Activated CD4-positive, alpha-beta T cell treated with anti-CD3 and anti-CD28 coated beads for 36 hours (primary cell): ENCODE measurements around the gene CDC42BPG. TPM values are rescaled to one million over a fixed set of nuclear protein-coding genes. Genes with fewer than 3 reads are reported as not detected.

Experiments used
- ATAC-seq: fragments of 200-7000 bp; cut with Tn5 transposase; one replicate; pipeline ENCODE4 v1.10.0; 2021; ENCODE audit warnings: mild to moderate bottlenecking, moderate library complexity
- CTCF ChIA-PET: fragments of 350-600 bp; sonication (Branson Sonifier 250); formaldehyde crosslinking; loops from one replicate; lab custom pipeline; 2021; ENCODE audit warnings: antibody characterized with exemption; lab: Charles Lee
- POLR2A ChIA-PET: fragments of 350-600 bp; sonication (Branson Sonifier 250); formaldehyde crosslinking; loops from one replicate; lab custom pipeline; 2021; ENCODE audit warnings: antibody characterized with exemption, inconsistent platforms; lab: Charles Lee
- DNase-seq: peaks from one replicate; pipeline ENCODE4 v3.0.0-alpha.2; 2020
- H3K27ac Mint-ChIP-seq: one replicate; pipeline ENCODE4 v1.8.0; 2021; ENCODE audit warnings: mixed read lengths
- H3K27me3 Mint-ChIP-seq: one replicate; pipeline ENCODE4 v1.8.0; 2021; ENCODE audit warnings: mixed read lengths
- H3K36me3 Mint-ChIP-seq: one replicate; pipeline ENCODE4 v1.8.0; 2021; ENCODE audit warnings: low read depth, mixed read lengths
- H3K4me1 Mint-ChIP-seq: one replicate; pipeline ENCODE4 v1.8.0; 2021; ENCODE audit warnings: mixed read lengths
- H3K4me3 Mint-ChIP-seq: one replicate; pipeline ENCODE4 v1.8.0; 2021; ENCODE audit warnings: mild to moderate bottlenecking, moderate library complexity, mixed read lengths
- H3K9me3 Mint-ChIP-seq: one replicate; pipeline ENCODE4 v1.8.0; 2021; ENCODE audit warnings: low read depth, mixed read lengths
- intact Hi-C, 2 experiments: fragments of 100-400 bp; cut with DNase I in 1 of 2; cut with micrococcal nuclease in 1 of 2; formaldehyde crosslinking; loops; one replicate each; pipeline versions ENCODE4 v1.14.2 to v1.15.1; 2022 to 2024; cut with DNase I, micrococcal nuclease
- total RNA-seq, 2 experiments: library from RNA; stranded (reverse); gene quantifications; one replicate each; pipeline ENCODE4 v1.2.3, GENCODE V29; 2021

Gene CDC42BPG
- total RNA-seq, 2 experiments from 2014 or later: 0.28 to 0.39 TPM

- peaks cover 18% of the 10 kb centered on the region for H3K4me1 Mint-ChIP-seq
- H3K9me3 Mint-ChIP-seq: no peaks in the 10 kb centered on the region
- ChIA-PET POLR2A (no interaction called here), CTCF (no interaction called here)
- no peak overlapping the region for H3K4me3 Mint-ChIP-seq
- H3K27me3 Mint-ChIP-seq: no peaks in the 10 kb centered on the region
- no peak for ATAC-seq
- peaks cover 21% of the 10 kb centered on the region for H3K36me3 Mint-ChIP-seq
- intact Hi-C loops: no loop called here
- no peak overlapping the region for H3K27ac Mint-ChIP-seq
- DNase-seq: no peak
Measured at GRCh38 chr11:64796047-64796756, 48.3 kb downstream of the CDC42BPG start.

GRCh38 chr11:64794526-64794925 lies 49.9 kb downstream of the CDC42BPG start:
- Mint-ChIP-seq H3K27ac (no peak overlapping the region), H3K27me3 (no peaks in the 10 kb centered on the region), H3K36me3 (peaks cover 15% of the 10 kb centered on the region), H3K9me3 (no peaks in the 10 kb centered on the region), H3K4me1 (peaks cover 14% of the 10 kb centered on the region), H3K4me3 (no peak overlapping the region)
- ChIA-PET CTCF (interaction anchor here (0.7 to 1.3 kb wide), 3 partner anchors 12 to 50 kb away, joined by 3 to 4 read pairs (median 3); partner anchors contain the start of gene CDC42BPG), POLR2A (interaction anchor here (0.6 to 0.8 kb wide), 3 partner anchors 16 to 807 kb away, joined by 3 to 4 read pairs (median 3); no protein-coding TSS in a partner anchor)
- no peak for ATAC-seq
- intact Hi-C loops: no loop called here
- DNase-seq: no peak

GRCh38 chr11:64793271-64794160 lies 50.9 kb downstream of the CDC42BPG start:
- CTCF ChIA-PET: interaction anchor here (0.7 to 1.3 kb wide), 3 partner anchors 11 to 51 kb away, joined by 3 to 4 read pairs (median 3); partner anchors contain the start of gene CDC42BPG
- H3K27me3 Mint-ChIP-seq: no peaks in the 10 kb centered on the region
- peaks cover 10% of the 10 kb centered on the region for H3K4me1 Mint-ChIP-seq
- H3K27ac Mint-ChIP-seq: no peak overlapping the region
- ATAC-seq: no peak
- intact Hi-C loops: no loop called here
- POLR2A ChIA-PET: no interaction called here
- no peaks in the 10 kb centered on the region for H3K9me3 Mint-ChIP-seq
- no peak overlapping the region for H3K4me3 Mint-ChIP-seq
- DNase-seq: no peak
- peaks cover 11% of the 10 kb centered on the region for H3K36me3 Mint-ChIP-seq

GRCh38 chr11:64792482-64792881 lies 52.0 kb downstream of the CDC42BPG start:
- Mint-ChIP-seq H3K9me3 (no peaks in the 10 kb centered on the region), H3K27ac (no peak overlapping the region), H3K4me3 (no peak overlapping the region), H3K27me3 (no peaks in the 10 kb centered on the region), H3K4me1 (peaks cover 13% of the 10 kb centered on the region), H3K36me3 (peaks cover 14% of the 10 kb centered on the region)
- intact Hi-C loops: no loop called here
- ChIA-PET POLR2A (no interaction called here), CTCF (no interaction called here)
- DNase-seq (no peak), ATAC-seq (no peak)

GRCh38 chr11:64791781-64792291 lies 52.6 kb downstream of the CDC42BPG start:
- no peaks in the 10 kb centered on the region for H3K27me3 Mint-ChIP-seq
- DNase-seq (no peak), ATAC-seq (no peak)
- peaks cover 15% of the 10 kb centered on the region for H3K36me3 Mint-ChIP-seq
- H3K4me3 Mint-ChIP-seq: no peak overlapping the region
- intact Hi-C loops: no loop called here
- ChIA-PET CTCF (interaction anchor here (0.7 kb wide), 1 partner anchor 310 kb away, joined by 3 read pairs; no protein-coding TSS in a partner anchor), POLR2A (interaction anchor here (1.1 kb wide), 1 partner anchor 13 kb away, joined by 3 read pairs; the partner anchor contains the start of gene SF1)
- H3K27ac Mint-ChIP-seq: no peak overlapping the region
- peaks cover 14% of the 10 kb centered on the region for H3K4me1 Mint-ChIP-seq
- no peaks in the 10 kb centered on the region for H3K9me3 Mint-ChIP-seq

- POLR2A ChIA-PET: interaction anchor here (1.1 kb wide), 1 partner anchor 12 kb away, joined by 3 read pairs; the partner anchor contains the start of gene SF1
- H3K4me1 Mint-ChIP-seq: peaks cover 14% of the 10 kb centered on the region
- no peak for DNase-seq
- ATAC-seq: no peak
- peaks cover 8% of the 10 kb centered on the region for H3K36me3 Mint-ChIP-seq
- H3K4me3 Mint-ChIP-seq: no peak overlapping the region
- H3K27me3 Mint-ChIP-seq: no peaks in the 10 kb centered on the region
- CTCF ChIA-PET: no interaction called here
- H3K27ac Mint-ChIP-seq: no peak overlapping the region
- H3K9me3 Mint-ChIP-seq: no peaks in the 10 kb centered on the region
- intact Hi-C loops: no loop called here
Measured at GRCh38 chr11:64790205-64791095, 54.0 kb downstream of the CDC42BPG start.

GRCh38 chr11:64789331-64790204 lies 54.9 kb downstream of the CDC42BPG start:
- Mint-ChIP-seq H3K36me3 (peaks cover 8% of the 10 kb centered on the region), H3K9me3 (no peaks in the 10 kb centered on the region), H3K27ac (no peak overlapping the region), H3K27me3 (no peaks in the 10 kb centered on the region), H3K4me3 (no peak overlapping the region), H3K4me1 (peaks cover 16% of the 10 kb centered on the region)
- DNase-seq (no peak), ATAC-seq (no peak)
- ChIA-PET CTCF (no interaction called here), POLR2A (no interaction called here)
- intact Hi-C loops: no loop called here

GRCh38 chr11:64788321-64789215 lies 55.9 kb downstream of the CDC42BPG start:
- Mint-ChIP-seq H3K4me3 (no peak overlapping the region), H3K27ac (no peak overlapping the region), H3K9me3 (no peaks in the 10 kb centered on the region), H3K4me1 (peaks cover 10% of the 10 kb centered on the region), H3K27me3 (no peaks in the 10 kb centered on the region), H3K36me3 (peaks cover 8% of the 10 kb centered on the region)
- intact Hi-C loops: no loop called here
- no peak for ATAC-seq
- POLR2A ChIA-PET: no interaction called here
- CTCF ChIA-PET: interaction anchor here (0.5 to 1.8 kb wide), 6 partner anchors 11 to 25 kb away, joined by 3 to 5 read pairs (median 3); partner anchors contain the start of gene MEN1
- no peak for DNase-seq

GRCh38 chr11:64787526-64788320 lies 56.7 kb downstream of the CDC42BPG start:
- ChIA-PET CTCF (interaction anchor here (0.5 to 1.8 kb wide), 7 partner anchors 10 to 26 kb away, joined by 3 to 5 read pairs (median 3); partner anchors contain the start of gene MEN1), POLR2A (no interaction called here)
- Mint-ChIP-seq H3K9me3 (no peaks in the 10 kb centered on the region), H3K36me3 (peaks cover 8% of the 10 kb centered on the region), H3K4me1 (peaks cover 9% of the 10 kb centered on the region), H3K27ac (no peak overlapping the region), H3K27me3 (no peaks in the 10 kb centered on the region), H3K4me3 (no peak overlapping the region)
- intact Hi-C loops: loop anchor here in 1 of 2 experiments (1.0 kb wide), 1 partner anchor 107 kb away; no protein-coding TSS in a partner anchor
- DNase-seq (peak; percentile 79), ATAC-seq (peak; percentile 78)
